H9 (cell line): ENCODE results near the gene UBA5. TPM values are rescaled to one million over a fixed set of nuclear protein-coding genes. Genes with fewer than 3 reads are reported as not detected.

Experiments used
- DNase-seq: peaks from one replicate; pipeline ENCODE4 v3.0.0-alpha.2; 2017
- H2AFZ ChIP-seq: one replicate; pipeline ENCODE4 v1.6.1; 2013; ENCODE audit warnings: mild to moderate bottlenecking, low read length, control low read depth, moderate library complexity
- H2AK5ac ChIP-seq: 2 replicates; pipeline ENCODE4 v1.6.1; 2013; ENCODE audit warnings: low read length, control low read depth, mixed read lengths; ENCODE audit not compliant: insufficient read length
- H2BK120ac ChIP-seq: one replicate; pipeline ENCODE4 v1.6.1; 2013; ENCODE audit warnings: low read depth, mild to moderate bottlenecking, low read length, control low read depth, inconsistent platforms; ENCODE audit not compliant: poor library complexity, severe bottlenecking
- H2BK12ac ChIP-seq: 2 replicates; pipeline ENCODE4 v1.6.1; 2013; ENCODE audit warnings: low read length, control low read depth, mixed read lengths, low read depth; ENCODE audit not compliant: insufficient read length
- H2BK15ac ChIP-seq: 2 replicates; pipeline ENCODE4 v1.6.1; 2013; ENCODE audit warnings: low read depth, low read length, control low read depth
- H2BK20ac ChIP-seq: one replicate; pipeline ENCODE4 v1.6.1; 2013; ENCODE audit warnings: low read depth, mild to moderate bottlenecking, low read length, control low read depth, inconsistent platforms; ENCODE audit not compliant: poor library complexity, severe bottlenecking
- H2BK5ac ChIP-seq: 2 replicates; pipeline ENCODE4 v1.6.1; 2013; ENCODE audit warnings: low read length, control low read depth, mixed read lengths; ENCODE audit not compliant: insufficient read length
- H3K14ac ChIP-seq: 2 replicates; pipeline ENCODE4 v1.6.1; 2013; ENCODE audit warnings: low read length, control low read depth; ENCODE audit not compliant: insufficient read depth
- H3K18ac ChIP-seq: 2 replicates; pipeline ENCODE4 v1.6.1; 2013; ENCODE audit warnings: low read depth, mild to moderate bottlenecking, mixed read lengths, low read length, control low read depth; ENCODE audit not compliant: insufficient read length
- H3K23ac ChIP-seq: 2 replicates; pipeline ENCODE4 v1.6.1; 2013; ENCODE audit warnings: low read length, control low read depth, mixed read lengths, low read depth; ENCODE audit not compliant: insufficient read length
- H3K23me2 ChIP-seq: 2 replicates; pipeline ENCODE4 v1.6.1; 2013; ENCODE audit warnings: low read depth, mild to moderate bottlenecking, mixed read lengths, low read length, control low read depth; ENCODE audit not compliant: insufficient read length, poor library complexity, severe bottlenecking
- H3K27ac ChIP-seq: 2 replicates; pipeline ENCODE4 v1.5.1; 2013; ENCODE audit warnings: low read length, control low read depth, mixed read lengths, low read depth; ENCODE audit not compliant: insufficient read length
- H3K27me3 ChIP-seq: 2 replicates; pipeline ENCODE4 v1.6.1; 2013; ENCODE audit warnings: low read length, control low read depth, inconsistent platforms; ENCODE audit not compliant: insufficient read depth
- H3K4ac ChIP-seq: 2 replicates; pipeline ENCODE4 v1.6.1; 2013; ENCODE audit warnings: low read depth, mild to moderate bottlenecking, control low read depth, inconsistent platforms, low read length, moderate library complexity
- H3K4me1 ChIP-seq: 2 replicates; pipeline ENCODE4 v1.6.1; 2013; ENCODE audit warnings: low read length, control low read depth, inconsistent platforms; ENCODE audit not compliant: insufficient read depth
- H3K4me2 ChIP-seq: 2 replicates; pipeline ENCODE4 v1.6.1; 2013; ENCODE audit warnings: low read length, control low read depth, mixed read lengths; ENCODE audit not compliant: insufficient read length, insufficient read depth
- H3K56ac ChIP-seq: 2 replicates; pipeline ENCODE4 v1.6.1; 2013; ENCODE audit warnings: low read depth, mild to moderate bottlenecking, mixed read lengths, low read length, control low read depth; ENCODE audit not compliant: insufficient read length
- H3K79me1 ChIP-seq: 2 replicates; pipeline ENCODE4 v1.6.1; 2013; ENCODE audit warnings: low read depth, mild to moderate bottlenecking, moderate library complexity, low read length, control low read depth, inconsistent platforms; ENCODE audit not compliant: insufficient read depth, poor library complexity, severe bottlenecking
- H3K79me2 ChIP-seq: 2 replicates; pipeline ENCODE4 v1.6.1; 2013; ENCODE audit warnings: low read length, control low read depth, inconsistent platforms; ENCODE audit not compliant: insufficient read depth
- H3K9ac ChIP-seq: 2 replicates; pipeline ENCODE4 v1.6.1; 2013; ENCODE audit warnings: low read length, control low read depth, mixed read lengths; ENCODE audit not compliant: insufficient read length; ENCODE audit errors: extremely low read depth
- H3K9me3 ChIP-seq: one replicate; pipeline ENCODE4 v1.6.1; 2013; ENCODE audit warnings: low read depth, low read length, inconsistent platforms; ENCODE audit not compliant: control insufficient read depth
- H3T11ph ChIP-seq: one replicate; pipeline ENCODE4 v1.6.1; 2013; ENCODE audit warnings: mild to moderate bottlenecking, low read length, control low read depth, inconsistent platforms
- H4K20me1 ChIP-seq: one replicate; pipeline ENCODE4 v1.6.1; 2013; ENCODE audit not compliant: control insufficient read depth, insufficient read length, insufficient read depth
- H4K5ac ChIP-seq: 2 replicates; pipeline ENCODE4 v1.6.1; 2013; ENCODE audit warnings: low read depth, mild to moderate bottlenecking, mixed read lengths, low read length, control low read depth; ENCODE audit not compliant: insufficient read length
- H4K8ac ChIP-seq: replicated peaks from 2 replicates; pipeline ENCODE4 v1.6.1; 2013; ENCODE audit warnings: low read length, control low read depth, mixed read lengths, low read depth; ENCODE audit not compliant: insufficient read length
- H4K91ac ChIP-seq: 2 replicates; pipeline ENCODE4 v1.6.1; 2013; ENCODE audit warnings: low read depth, mild to moderate bottlenecking, moderate library complexity, mixed read lengths, low read length, control low read depth; ENCODE audit not compliant: insufficient read length
- H3K27ac Mint-ChIP-seq, 3 experiments: 2 replicates in 2 of 3; 3 replicates in 1 of 3; pipeline ENCODE4 v1.8.0; 2020 to 2021; ENCODE audit warnings: mixed read lengths in 3 of 3, mild to moderate bottlenecking in 1 of 3, moderate library complexity in 1 of 3
- H3K27me3 Mint-ChIP-seq: 2 replicates; pipeline ENCODE4 v1.8.0; 2021; ENCODE audit warnings: low read depth, mild to moderate bottlenecking, moderate library complexity, mixed read lengths
- H3K36me3 Mint-ChIP-seq, 3 experiments: 2 replicates in 2 of 3; 3 replicates in 1 of 3; pipeline ENCODE4 v1.8.0; 2020 to 2021; ENCODE audit warnings: low read depth in 3 of 3, mixed read lengths in 3 of 3; ENCODE audit not compliant: insufficient read depth in 1 of 3
- H3K4me1 Mint-ChIP-seq, 2 experiments: 2 replicates each; pipeline ENCODE4 v1.8.0; 2020; ENCODE audit warnings: mixed read lengths in 2 of 2
- H3K4me3 Mint-ChIP-seq, 2 experiments: 2 replicates in 1 of 2; 3 replicates in 1 of 2; pipeline ENCODE4 v1.8.0; 2020 to 2021; ENCODE audit warnings: mild to moderate bottlenecking in 2 of 2, mixed read lengths in 2 of 2, moderate library complexity in 1 of 2
- H3K9me3 Mint-ChIP-seq, 2 experiments: 2 replicates in 1 of 2; 3 replicates in 1 of 2; pipeline ENCODE4 v1.8.0; 2020; ENCODE audit warnings: mild to moderate bottlenecking in 2 of 2, mixed read lengths in 2 of 2, moderate library complexity in 1 of 2
- CTCF ChIP-seq: fragments of 200-600 bp; sonication (generic); conservative IDR thresholded peaks from 3 replicates; pipeline ENCODE4 v1.8.0; 2021; ENCODE audit warnings: antibody characterized with exemption, mild to moderate bottlenecking
- WGBS: extraction: QIAGEN DNeasy Blood & Tissue Kit; methylation state at CpG from one replicate; pipeline ENCODE4 v1.1.7; 2013; ENCODE audit warnings: missing lambda C conversion rate, low lambda C conversion rate, mixed read lengths; ENCODE audit not compliant: insufficient read length; ENCODE audit errors: extremely low coverage; 5-methylcytosine and 5-hydroxymethylcytosine counted together
- total RNA-seq: library from RNA; stranded (reverse); gene quantifications from 2 replicates; pipeline ENCODE4 v1.2.1, GENCODE V29; 2021

UBA5 gene
- total RNA-seq, 1 experiment from 2014 or later = 37.7 TPM

GRCh38 chr3:132622761-132623160 lies 37.4 kb upstream of the UBA5 start:
- Histone ChIP-seq H4K5ac (no peak overlapping the region), H3K23ac (no peak overlapping the region), H3K79me1 (no peaks in the 10 kb centered on the region), H3K23me2 (no peaks in the 10 kb centered on the region), H2AK5ac (no peak overlapping the region), H2BK15ac (no peak overlapping the region), H2BK12ac (no peak overlapping the region), H4K91ac (no peak overlapping the region), H3K27me3 (no peaks in the 10 kb centered on the region), H2BK5ac (no peak overlapping the region), H3K9ac (no peak overlapping the region), H3K56ac (no peak overlapping the region), H3K79me2 (no peaks in the 10 kb centered on the region), H2BK120ac (no peak overlapping the region), H4K20me1 (no peaks in the 10 kb centered on the region), H3K27ac (no peak overlapping the region), H3K18ac (no peak overlapping the region), H3K4me2 (no peak overlapping the region), H4K8ac (no peak overlapping the region), H3K4ac (no peak overlapping the region), H2BK20ac (no peak overlapping the region), H3K4me1 (no peaks in the 10 kb centered on the region; the same call in 1 of the 2 replicates), H2AFZ (no peak overlapping the region), H3T11ph (no peak overlapping the region), H3K9me3 (no peaks in the 10 kb centered on the region), H3K14ac (no peak overlapping the region)
- H3K27me3 Mint-ChIP-seq = no peaks in the 10 kb centered on the region
- peaks cover 17 to 18% of the 10 kb centered on the region in 2 experiments for H3K4me1 Mint-ChIP-seq
- no peak overlapping the region for H3K27ac Mint-ChIP-seq
- no peak for TF ChIP-seq CTCF
- no CpG with 5 or more reads among the region's 1 CpG for WGBS
- H3K9me3 Mint-ChIP-seq = no peaks in the 10 kb centered on the region
- no peak for DNase-seq
- H3K4me3 Mint-ChIP-seq = no peak overlapping the region
- peaks cover 0 to 21% (median 12%) of the 10 kb centered on the region in 3 experiments; a peak in 4 of 7 replicates for H3K36me3 Mint-ChIP-seq
